ENCODE measurements around the gene C3orf20.

Gene C3orf20

GRCh38 chr3:14689247-14689980 is 14.5 kb downstream of the C3orf20 start:
- no peak overlapping the region for H3K4me3 ChIP-seq (ENCODE audit: control insufficient read depth, low read depth, low read length)
- no peak for DNase-seq (ENCODE audit: low read depth)
- TF ChIP-seq, protein P1, sequence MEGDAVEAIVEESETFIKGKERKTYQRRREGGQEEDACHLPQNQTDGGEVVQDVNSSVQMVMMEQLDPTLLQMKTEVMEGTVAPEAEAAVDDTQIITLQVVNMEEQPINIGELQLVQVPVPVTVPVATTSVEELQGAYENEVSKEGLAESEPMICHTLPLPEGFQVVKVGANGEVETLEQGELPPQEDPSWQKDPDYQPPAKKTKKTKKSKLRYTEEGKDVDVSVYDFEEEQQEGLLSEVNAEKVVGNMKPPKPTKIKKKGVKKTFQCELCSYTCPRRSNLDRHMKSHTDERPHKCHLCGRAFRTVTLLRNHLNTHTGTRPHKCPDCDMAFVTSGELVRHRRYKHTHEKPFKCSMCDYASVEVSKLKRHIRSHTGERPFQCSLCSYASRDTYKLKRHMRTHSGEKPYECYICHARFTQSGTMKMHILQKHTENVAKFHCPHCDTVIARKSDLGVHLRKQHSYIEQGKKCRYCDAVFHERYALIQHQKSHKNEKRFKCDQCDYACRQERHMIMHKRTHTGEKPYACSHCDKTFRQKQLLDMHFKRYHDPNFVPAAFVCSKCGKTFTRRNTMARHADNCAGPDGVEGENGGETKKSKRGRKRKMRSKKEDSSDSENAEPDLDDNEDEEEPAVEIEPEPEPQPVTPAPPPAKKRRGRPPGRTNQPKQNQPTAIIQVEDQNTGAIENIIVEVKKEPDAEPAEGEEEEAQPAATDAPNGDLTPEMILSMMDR (conservative IDR thresholded peaks at IDR 0.05; ENCODE audit: control insufficient read depth, insufficient read depth, low read depth, low read length): no peak

GRCh38 chr3:14691239-14691638 is 16.3 kb downstream of the C3orf20 start:
- TF ChIP-seq, protein P1 (conservative IDR thresholded peaks at IDR 0.05; ENCODE audit: control insufficient read depth, insufficient read depth, low read depth, low read length): no peak
- no peak for DNase-seq (ENCODE audit: low read depth)
- H3K4me3 ChIP-seq (ENCODE audit: control insufficient read depth, low read depth, low read length): no peak overlapping the region

- no peak for DNase-seq (ENCODE audit: low read depth)
- H3K4me3 ChIP-seq (ENCODE audit: control insufficient read depth, low read depth, low read length): no peak overlapping the region
- TF ChIP-seq, protein P1 (conservative IDR thresholded peaks at IDR 0.05; ENCODE audit: control insufficient read depth, insufficient read depth, low read depth, low read length): no peak
These were observed 16.8 kb downstream of the C3orf20 start for GRCh38 chr3:14691719-14692118.

DNA sequence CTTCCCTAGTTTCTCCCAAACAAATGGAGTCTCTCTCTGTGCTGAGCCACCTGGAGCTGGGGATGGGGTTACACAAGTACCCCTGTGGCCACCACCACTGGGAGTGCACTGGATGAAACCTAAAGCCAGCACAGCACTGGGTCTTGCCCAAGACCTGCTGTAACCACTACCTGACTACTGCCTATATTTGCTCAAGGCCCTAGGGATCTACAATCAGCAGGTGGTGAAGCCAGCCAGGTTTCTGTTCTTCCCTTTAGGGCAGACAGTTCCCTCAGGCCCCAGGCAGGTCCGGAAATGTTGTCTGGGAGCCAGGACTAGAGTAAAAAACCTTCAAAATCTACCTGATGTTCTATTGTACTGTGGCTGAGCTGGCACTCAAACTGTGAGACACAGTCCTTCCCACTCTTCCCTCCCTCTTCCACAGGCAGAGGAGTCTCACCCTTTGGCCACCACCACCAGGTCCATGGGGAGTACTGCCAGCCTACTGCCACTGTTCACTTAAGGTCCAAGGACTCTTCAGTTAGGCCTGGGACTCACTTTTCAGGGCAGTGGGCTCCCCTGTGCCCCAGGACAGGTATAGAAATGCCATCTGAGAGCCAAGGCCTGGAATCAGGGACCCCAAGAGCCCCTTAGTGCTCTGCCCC is 23.8 kb downstream of the C3orf20 start:
- TF ChIP-seq, protein P1 (conservative IDR thresholded peaks at IDR 0.05; ENCODE audit: control insufficient read depth, insufficient read depth, low read depth, low read length): no peak
- DNase-seq (ENCODE audit: low read depth): no peak
- H3K4me3 ChIP-seq (ENCODE audit: control insufficient read depth, low read depth, low read length): no peak overlapping the region

DNA sequence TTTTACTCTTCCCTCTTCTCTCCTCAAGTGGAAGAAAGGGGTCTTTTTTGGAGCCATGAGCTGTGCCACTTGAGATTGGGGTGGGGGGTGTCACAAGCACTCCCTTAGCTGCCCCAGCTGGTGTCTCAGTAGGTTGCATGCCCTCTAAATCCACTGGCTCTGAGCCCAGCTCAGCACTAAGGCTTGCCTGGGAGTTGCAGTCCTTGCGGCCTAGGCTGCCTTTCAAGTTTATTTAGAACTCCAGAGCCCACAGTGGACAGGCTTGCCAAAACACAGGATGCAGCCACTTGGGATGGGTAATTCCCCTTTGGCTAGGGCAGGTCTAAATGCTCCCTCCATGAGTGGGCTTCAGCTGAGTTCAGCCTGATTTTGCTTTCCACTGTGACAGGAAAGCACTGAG is 24.7 kb downstream of the C3orf20 start:
- TF ChIP-seq, protein P1 (conservative IDR thresholded peaks at IDR 0.05; ENCODE audit: control insufficient read depth, insufficient read depth, low read depth, low read length): no peak
- DNase-seq (ENCODE audit: low read depth): no peak
- no peak overlapping the region for H3K4me3 ChIP-seq (ENCODE audit: control insufficient read depth, low read depth, low read length)

DNA sequence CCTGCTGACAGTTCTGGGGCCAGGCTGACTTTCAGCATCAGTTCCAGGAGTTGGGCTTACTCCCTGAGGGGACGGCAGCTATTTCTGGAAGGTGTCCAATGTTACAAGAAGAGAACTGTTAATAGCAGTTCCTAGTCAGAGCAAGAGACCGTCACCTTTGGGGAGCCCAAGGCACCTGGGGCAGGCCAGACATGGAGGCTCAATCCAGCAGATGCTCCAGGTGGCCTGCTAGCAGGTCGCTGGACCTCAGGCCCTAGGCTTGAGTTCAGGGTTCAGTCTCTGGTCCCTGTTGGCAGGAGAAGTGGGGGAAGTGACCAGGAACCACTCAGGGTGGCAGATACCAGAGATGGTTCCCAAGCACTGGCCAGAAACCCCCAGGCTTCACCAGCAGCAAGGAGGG is 25.9 kb downstream of the C3orf20 start:
- DNase-seq (ENCODE audit: low read depth): no peak
- TF ChIP-seq, protein P1 (conservative IDR thresholded peaks at IDR 0.05; ENCODE audit: control insufficient read depth, insufficient read depth, low read depth, low read length): no peak
- no peak overlapping the region for H3K4me3 ChIP-seq (ENCODE audit: control insufficient read depth, low read depth, low read length)

Measured in fibroblast of mammary gland (primary cell).